ENCODE measurements around the gene TBX2. TPM values are rescaled to one million over a fixed set of nuclear protein-coding genes. Genes with fewer than 3 reads are reported as not detected.

TBX2 gene
- total and polyA plus RNA-seq, 2 of the 13 experiments (the other 11 are each of a cell fraction or from before 2014, with no cell fraction given): 2.8 to 15.3 TPM

- TF ChIP-seq ZNF772 (CRISPR knock-in tag; IDR thresholded peaks at IDR 0.05) (peak; percentile 50; the same call in 1 of the 2 replicates), RFX3 (CRISPR knock-in tag; IDR thresholded peaks at IDR 0.05) (no peak), NCOA2 (CRISPR knock-in tag; IDR thresholded peaks at IDR 0.05) (no peak), PATZ1 (CRISPR knock-in tag; IDR thresholded peaks at IDR 0.05) (peak; percentile 43; the same call in 1 of the 2 replicates), HNRNPH1 (optimal IDR thresholded peaks at IDR 0.05; ENCODE audit: low read depth, low read length) (no peak), ARID2 (CRISPR knock-in tag; IDR thresholded peaks at IDR 0.05; ENCODE audit: borderline replicate concordance) (no peak), NONO (IDR thresholded peaks at IDR 0.05) (no peak), NONO (CRISPR knock-in tag; conservative IDR thresholded peaks at IDR 0.05) (0 out of 2 replicates have a peak, but pooled peaks have one; percentile 9), ZNF605 (CRISPR knock-in tag; IDR thresholded peaks at IDR 0.05) (no peak), ZNF205 (CRISPR knock-in tag; IDR thresholded peaks at IDR 0.05) (no peak), ZFP41 (CRISPR knock-in tag; IDR thresholded peaks at IDR 0.05; ENCODE audit: borderline replicate concordance) (no peak), PHF8 (CRISPR knock-in tag; IDR thresholded peaks at IDR 0.05) (no peak), NR0B2 (CRISPR knock-in tag; IDR thresholded peaks at IDR 0.05) (no peak), ZFP82 (CRISPR knock-in tag; IDR thresholded peaks at IDR 0.05; ENCODE audit: borderline replicate concordance) (no peak), ELF3 (CRISPR knock-in tag; IDR thresholded peaks at IDR 0.05) (no peak), ZMAT3 (CRISPR knock-in tag; conservative IDR thresholded peaks at IDR 0.05) (no peak), NBN (conservative IDR thresholded peaks at IDR 0.05) (no peak), SMYD3 (CRISPR knock-in tag; IDR thresholded peaks at IDR 0.05) (no peak), ERF (CRISPR knock-in tag; IDR thresholded peaks at IDR 0.05) (no peak), MAF1 (CRISPR knock-in tag; IDR thresholded peaks at IDR 0.05; ENCODE audit: borderline replicate concordance) (no peak), AKNA (CRISPR knock-in tag; IDR thresholded peaks at IDR 0.05; ENCODE audit: borderline replicate concordance) (no peak)
- TF ChIP-seq, protein P1, sequence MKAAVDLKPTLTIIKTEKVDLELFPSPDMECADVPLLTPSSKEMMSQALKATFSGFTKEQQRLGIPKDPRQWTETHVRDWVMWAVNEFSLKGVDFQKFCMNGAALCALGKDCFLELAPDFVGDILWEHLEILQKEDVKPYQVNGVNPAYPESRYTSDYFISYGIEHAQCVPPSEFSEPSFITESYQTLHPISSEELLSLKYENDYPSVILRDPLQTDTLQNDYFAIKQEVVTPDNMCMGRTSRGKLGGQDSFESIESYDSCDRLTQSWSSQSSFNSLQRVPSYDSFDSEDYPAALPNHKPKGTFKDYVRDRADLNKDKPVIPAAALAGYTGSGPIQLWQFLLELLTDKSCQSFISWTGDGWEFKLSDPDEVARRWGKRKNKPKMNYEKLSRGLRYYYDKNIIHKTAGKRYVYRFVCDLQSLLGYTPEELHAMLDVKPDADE (CRISPR knock-in tag; IDR thresholded peaks at IDR 0.05): no peak
Measured at GRCh38 chr17:61400066-61400716, 548 bp downstream of the TBX2 start (continued).
